ENCODE data around the gene SRGN.
"Not testable (repeated sequence)": the region's sequence is repeated elsewhere in the genome, so short reads cannot be mapped to it uniquely, and the experiment has no call there.

SRGN gene, protein sequence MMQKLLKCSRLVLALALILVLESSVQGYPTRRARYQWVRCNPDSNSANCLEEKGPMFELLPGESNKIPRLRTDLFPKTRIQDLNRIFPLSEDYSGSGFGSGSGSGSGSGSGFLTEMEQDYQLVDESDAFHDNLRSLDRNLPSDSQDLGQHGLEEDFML

DNA sequence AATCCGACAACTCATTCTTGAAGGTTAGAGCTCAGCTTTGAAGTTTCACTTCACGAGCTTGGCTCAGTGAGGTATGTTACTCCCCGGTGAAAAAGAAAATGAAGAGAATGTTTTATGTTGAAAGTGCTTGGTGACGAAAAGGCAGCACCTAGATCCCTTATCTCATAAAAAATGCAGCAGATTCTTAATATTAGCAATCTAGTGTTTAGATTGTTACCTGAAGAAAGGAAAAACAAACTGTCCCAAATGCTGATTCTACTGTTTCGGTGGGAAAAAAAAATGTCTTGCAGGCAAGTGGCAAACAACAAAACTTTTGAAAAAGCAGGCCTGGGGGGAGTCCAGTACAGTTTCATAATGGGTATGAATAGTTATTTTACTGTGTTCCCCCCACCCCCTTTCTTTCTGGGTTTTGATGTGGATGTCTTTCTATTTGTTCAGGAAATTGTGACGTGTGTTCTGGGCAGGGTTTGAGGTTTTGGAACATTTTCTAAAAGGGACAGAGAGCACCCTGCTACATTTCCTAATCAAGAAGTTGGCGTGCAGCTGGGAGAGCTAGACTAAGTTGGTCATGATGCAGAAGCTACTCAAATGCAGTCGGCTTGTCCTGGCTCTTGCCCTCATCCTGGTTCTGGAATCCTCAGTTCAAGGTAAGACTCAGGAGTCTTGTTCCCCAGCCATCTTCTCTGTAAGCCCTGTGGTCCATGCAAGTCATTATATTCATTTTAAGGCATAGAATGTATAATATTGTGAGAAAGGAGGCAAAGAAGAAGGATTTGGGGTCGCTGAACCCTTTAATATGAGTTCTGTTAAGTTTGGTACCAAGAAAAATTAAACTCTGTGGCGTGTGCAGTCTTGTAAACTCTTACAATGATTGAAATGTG, at the start of gene SRGN:
Gene SRGN, plus strand, starts transcription at position 514 of the 881 bp plus-strand sequence. Its CDS starts 55 bp downstream, at position 569.
- in situ Hi-C loops (cut with HindIII; ENCODE audit: low pct_ligation_motif_present, low pct_unique_long_range_greater_than_20kb, low sequenced_read_pairs) = no loop called here
- DNase-seq = no peak

DNA sequence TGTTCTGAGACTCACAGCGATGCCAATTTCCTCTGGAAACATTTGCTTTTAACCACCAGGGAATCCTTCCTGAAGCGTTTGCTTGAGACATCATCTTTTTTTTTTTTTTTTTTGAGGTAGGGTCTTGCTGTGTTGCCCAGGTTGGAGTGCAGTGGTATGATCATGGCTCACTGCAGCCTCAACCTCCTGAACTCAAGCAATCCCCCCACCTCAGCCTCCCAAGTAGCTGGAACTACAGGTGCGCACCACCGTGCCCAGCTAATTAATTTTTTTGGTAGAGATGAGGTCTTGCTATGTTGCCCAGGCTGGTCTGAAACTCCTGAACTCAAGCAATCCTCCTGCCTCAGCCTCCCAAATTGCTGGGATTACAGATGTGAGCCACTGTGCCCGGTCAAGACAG, 47.0 kb upstream of the SRGN start:
- in situ Hi-C loops (cut with HindIII; ENCODE audit: low pct_ligation_motif_present, low pct_unique_long_range_greater_than_20kb, low sequenced_read_pairs) = not testable (repeated sequence)

DNA sequence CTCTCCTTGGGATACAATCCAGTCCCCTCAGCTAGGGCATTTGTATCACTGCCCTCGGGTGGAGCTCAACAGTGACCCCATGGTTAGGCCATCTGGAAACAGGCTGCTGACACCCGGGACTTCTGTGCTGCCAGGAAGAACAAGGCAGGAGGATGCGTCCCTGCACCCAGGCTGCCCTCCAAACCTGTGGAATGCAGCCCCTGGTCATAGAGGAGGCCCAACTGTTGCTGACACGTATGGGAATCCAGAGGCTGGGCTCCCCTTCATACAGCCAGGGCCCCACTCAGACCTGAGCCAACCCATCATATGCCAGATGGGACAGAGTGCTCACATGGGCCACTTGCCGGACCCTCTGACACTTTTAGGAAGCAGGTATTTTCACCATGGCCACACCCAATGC, 45.5 kb upstream of the SRGN start:
- in situ Hi-C loops (cut with HindIII; ENCODE audit: low pct_ligation_motif_present, low pct_unique_long_range_greater_than_20kb, low sequenced_read_pairs) = no loop called here
- DNase-seq = no peak

More for the DNA sequence above, 47.0 kb upstream of the SRGN start:
- not testable (repeated sequence) for DNase-seq

DNA sequence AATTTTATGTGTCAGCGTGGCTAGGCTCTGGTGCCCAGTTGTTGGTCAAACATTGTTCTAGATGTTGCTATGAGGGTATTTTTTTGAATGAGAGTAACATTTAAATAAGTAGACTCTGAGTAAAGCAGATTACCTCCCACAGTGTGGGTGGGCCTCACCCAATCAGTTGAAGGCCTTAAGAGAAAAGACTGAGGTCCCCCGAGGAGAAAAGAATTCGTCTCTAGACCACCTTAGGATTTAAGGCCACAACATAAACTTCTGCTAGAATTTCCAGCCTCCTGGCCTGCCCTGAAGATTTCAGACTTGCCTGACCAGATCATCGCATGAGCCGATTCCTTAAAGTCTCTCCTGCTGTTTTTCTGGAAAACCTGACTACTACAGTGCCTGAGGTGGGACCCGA, 45.1 kb upstream of the SRGN start:
- DNase-seq = no peak
- in situ Hi-C loops (cut with HindIII; ENCODE audit: low pct_ligation_motif_present, low pct_unique_long_range_greater_than_20kb, low sequenced_read_pairs) = no loop called here

DNA sequence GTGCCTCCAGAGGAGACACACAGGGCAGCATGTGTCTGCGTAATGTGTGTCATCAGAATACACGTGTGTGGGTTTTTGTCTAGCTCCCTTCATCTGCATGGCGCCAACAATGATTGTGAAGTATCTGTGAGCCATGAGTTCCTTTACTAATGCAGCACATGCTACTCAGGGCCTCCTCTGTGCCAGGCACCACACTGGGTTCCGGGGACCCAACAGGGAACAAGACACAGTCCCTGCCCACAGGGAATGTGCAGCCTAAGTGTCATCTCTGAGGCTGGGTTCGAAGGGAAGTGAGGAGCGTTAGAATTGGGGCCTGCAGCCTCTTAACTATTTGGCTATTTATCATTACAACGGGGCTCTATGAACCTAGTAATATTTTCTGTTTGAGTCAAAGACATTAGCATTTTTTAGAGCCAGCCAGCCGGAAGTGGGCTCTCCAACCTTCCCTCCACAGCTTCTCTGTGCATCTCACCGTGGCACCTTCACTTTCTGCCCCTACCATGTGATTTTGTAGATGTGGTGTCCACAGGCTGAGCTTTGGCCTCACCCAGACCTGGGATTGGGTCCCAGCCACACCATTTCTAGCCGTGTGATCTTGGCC, 43.9 kb upstream of the SRGN start:
- DNase-seq = no peak
- in situ Hi-C loops (cut with HindIII; ENCODE audit: low pct_ligation_motif_present, low pct_unique_long_range_greater_than_20kb, low sequenced_read_pairs) = no loop called here

DNA sequence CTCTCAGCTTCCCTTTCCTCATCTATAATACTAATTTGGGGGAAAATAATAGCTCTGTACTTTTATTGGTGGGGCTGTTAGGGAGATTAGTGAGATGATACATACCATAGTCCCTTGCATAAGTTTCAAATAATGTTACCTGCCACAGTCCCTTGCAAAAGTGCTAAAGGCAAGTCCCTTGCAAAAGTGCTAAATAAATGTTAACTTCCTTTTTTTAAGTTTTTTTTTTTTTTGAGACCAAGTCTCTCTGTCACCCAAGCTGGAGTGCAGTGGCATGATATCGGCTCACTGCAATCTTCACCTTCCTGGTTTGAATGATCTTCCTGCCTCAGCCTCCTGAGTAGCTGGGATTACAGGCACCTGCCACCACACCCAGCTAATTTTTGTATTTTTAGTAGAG, 43.4 kb upstream of the SRGN start:
- in situ Hi-C loops (cut with HindIII; ENCODE audit: low pct_ligation_motif_present, low pct_unique_long_range_greater_than_20kb, low sequenced_read_pairs) = no loop called here
- DNase-seq = no peak

DNA sequence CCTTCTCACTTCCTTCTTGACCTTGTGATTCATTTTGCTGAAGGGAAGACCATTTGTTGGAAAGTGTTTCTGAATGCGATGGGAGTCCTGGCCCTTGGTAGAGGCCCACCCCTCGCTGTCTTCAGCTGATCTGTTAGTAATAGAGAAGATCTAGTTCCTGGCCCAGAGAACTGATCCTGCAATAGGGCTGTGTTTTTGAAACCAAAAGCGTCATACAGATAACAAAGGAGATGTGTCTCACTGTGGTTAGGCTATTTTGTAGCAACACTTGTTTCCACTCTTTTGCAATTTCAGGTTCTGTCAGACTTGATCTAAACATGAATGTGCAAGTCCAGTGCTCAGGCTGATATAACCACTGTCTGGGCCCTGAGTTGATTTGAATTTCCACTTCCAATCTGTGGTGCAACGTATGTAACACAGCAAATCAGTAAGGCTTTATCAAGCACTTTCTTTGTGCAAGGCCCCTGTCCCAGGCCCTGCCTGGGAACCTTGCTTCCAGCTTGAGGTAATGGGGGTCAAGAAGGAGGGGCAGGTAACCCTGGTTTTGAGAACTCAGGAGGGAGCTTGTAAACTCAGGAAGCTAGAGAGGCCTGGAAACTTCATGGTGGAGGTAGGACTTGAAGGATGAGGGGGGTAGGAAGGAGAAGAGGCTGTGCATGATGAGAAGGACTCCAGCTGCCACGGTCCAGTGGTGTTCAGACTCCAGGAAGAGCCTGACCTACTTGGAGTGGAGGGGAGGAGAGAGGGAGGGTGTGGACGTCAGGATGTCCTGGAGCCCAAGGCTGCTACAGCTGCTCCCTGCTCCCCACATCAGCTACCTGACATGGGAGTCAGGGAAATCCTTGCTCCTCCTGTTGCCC, 42.2 kb upstream of the SRGN start:
- in situ Hi-C loops (cut with HindIII; ENCODE audit: low pct_ligation_motif_present, low pct_unique_long_range_greater_than_20kb, low sequenced_read_pairs) = no loop called here
- peak; percentile 20 for DNase-seq

DNA sequence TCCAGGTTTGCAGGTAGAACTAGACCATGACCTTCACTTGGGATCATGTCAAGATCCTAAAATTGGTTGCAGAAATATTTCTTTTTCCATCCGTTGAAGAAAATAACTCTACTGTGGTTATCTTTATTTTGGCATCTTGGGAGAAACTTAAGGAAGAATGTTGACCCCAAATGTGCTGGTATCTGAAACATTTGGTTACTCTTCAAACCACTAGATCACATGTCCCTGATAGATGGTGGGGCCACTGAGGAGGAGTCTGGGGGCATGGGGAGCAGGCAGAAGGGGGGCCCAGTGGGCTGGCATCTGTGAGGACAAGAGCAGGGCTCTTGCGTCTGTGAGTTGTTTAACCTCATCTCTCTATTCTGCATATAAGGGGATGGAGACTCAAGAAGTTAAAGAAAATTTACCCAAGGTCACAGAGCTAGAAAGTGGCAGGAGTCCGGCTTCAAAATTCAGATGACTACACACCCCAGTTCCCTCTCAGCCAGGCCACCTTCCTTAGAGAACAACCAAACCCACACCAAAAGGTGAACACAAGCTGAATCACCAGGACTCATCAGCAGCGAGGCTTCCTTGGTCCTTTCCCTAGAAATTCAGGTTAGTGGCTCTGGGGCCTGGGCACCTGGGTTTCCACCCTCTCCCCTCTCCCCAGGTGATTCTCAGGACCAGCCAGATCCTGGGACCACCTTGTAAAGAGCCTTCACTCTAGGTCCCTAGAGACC, 40.6 kb upstream of the SRGN start:
- in situ Hi-C loops (cut with HindIII; ENCODE audit: low pct_ligation_motif_present, low pct_unique_long_range_greater_than_20kb, low sequenced_read_pairs) = no loop called here
- no peak for DNase-seq

DNA sequence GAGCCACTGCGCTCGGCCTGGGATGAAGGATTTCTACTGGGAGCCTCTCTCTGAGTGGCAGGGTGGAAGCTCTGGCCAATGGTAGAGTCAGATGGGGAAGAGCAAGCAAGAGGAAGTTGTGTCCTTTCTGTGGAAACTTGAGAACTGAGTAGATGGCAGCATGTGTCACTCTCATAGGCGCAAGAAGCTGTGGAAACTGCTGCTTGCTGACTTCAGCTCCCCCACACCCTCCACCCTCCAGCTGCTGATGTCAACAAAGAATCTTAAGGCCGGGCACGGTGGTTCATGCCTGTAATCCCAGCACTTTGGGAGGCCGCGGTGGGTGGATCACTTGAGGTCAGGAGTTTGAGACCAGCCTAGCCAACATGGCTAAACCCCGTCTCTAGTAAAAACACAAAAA, 39.8 kb upstream of the SRGN start:
- no peak for DNase-seq
- in situ Hi-C loops (cut with HindIII; ENCODE audit: low pct_ligation_motif_present, low pct_unique_long_range_greater_than_20kb, low sequenced_read_pairs) = no loop called here

DNA sequence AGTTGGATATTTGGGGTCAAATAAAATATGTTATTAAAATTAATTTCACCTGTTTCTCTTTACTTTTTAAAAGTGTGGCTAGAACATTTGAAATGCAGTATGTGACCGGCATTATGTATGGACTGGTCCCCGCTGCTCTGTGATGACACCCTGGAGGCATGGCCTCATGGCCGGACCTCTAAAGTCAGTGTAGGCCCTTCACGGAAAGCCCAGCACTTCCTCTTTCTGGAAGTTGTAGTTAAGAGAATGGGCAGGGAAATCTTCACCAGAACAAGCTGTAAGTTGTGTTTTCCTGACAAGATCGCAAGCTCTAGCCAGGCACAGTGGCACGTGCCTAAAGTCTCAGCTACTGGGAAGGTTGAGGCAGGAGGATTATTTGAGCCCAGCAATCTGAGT, 38.3 kb upstream of the SRGN start:
- in situ Hi-C loops (cut with HindIII; ENCODE audit: low pct_ligation_motif_present, low pct_unique_long_range_greater_than_20kb, low sequenced_read_pairs) = no loop called here

DNA sequence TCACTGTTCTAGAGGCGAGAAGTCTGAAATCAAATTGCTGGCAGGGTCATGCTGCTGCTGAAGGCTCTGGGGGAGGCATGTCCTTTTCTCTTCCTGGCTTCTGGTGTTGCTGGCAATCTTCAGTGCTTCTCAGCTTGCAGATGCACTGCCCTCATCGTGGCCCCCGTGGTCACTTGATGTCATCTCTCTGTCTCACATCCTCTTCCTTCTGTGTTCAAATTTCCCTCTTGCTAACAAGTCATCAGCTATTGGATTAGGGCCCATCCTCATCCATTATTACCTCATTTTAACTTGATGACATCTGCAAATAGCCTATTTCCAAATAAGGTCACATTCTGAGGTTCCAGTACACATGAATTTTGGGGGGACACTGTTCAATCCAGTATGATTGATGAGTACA, 36.6 kb upstream of the SRGN start:
- no peak for DNase-seq
- in situ Hi-C loops (cut with HindIII; ENCODE audit: low pct_ligation_motif_present, low pct_unique_long_range_greater_than_20kb, low sequenced_read_pairs) = no loop called here

More for the DNA sequence above, 38.3 kb upstream of the SRGN start:
- DNase-seq = no peak

DNA sequence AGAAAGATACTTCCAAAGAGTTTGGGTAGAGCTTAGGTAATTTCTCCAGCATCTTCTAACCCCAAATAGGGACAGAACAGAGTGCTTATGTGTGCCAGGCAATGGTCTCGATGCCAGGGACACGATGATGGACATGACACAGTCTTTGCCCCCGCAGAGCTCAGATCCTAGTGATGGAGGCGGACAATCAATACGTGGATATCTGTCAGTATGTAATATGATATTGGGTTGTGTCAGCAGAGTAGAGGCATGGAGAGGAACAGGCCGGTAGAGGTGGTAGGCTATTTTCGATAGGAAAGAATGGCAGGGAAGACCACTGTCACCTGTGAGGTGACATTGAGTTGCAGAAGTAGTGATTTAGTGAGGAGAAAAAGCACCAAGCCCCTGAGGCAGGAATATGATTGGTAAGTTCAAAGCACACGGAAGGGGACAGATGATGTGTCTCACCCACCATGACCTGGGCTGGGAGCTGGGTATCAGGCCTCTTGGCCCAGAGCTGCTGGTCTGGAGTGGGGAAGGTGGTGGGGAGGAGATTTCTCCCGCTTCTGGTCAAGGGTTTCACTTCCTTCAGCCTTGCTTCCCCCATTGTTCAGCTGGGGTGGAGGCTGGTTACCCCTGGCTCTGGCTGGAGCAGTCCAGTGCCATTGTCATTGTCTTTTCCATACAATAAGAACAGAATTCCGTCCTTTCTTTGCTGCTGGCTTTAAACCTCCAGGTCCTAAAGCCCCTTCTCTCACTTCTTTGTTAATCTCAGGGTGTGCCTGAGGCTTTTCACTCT, 36.0 kb upstream of the SRGN start:
- no peak for DNase-seq
- in situ Hi-C loops (cut with HindIII; ENCODE audit: low pct_ligation_motif_present, low pct_unique_long_range_greater_than_20kb, low sequenced_read_pairs) = no loop called here

DNA sequence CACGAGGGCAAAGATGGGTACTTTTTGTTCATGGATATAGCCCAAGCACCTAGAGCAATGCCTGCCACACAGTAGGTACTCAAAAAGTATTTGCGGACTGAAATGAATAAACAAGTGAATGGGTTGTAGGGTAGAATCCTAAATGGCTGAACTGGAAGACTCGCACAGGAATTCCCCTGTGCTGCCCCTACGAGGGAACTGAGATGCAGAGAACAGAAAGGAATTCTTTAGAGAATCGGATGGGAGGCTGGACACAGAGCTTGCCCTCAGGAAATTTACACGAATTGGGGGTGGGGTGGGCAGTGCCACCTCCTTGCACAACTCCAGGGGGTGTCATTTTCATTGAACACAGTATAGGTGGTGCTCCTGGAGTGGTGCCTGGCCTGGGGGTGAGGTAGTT, 35.2 kb upstream of the SRGN start:
- in situ Hi-C loops (cut with HindIII; ENCODE audit: low pct_ligation_motif_present, low pct_unique_long_range_greater_than_20kb, low sequenced_read_pairs) = no loop called here
- no peak for DNase-seq

DNA sequence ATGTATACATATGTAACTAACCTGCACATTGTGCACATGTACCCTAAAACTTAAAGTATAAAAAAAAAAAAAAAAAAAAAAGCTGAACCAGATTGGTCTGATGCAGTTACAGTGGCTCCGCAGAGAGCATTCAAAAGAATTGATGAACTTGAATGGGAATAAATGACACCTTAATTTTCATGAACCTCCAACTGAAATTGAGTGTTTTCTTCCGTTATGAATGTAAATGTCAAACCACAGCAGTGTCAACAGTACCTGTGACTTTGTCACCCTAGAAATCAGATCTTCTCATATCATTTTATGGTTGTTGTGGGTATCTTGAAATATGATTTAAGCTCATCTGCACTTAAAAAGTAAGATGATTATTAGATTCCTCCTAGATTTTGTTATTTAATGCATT, 32.7 kb upstream of the SRGN start:
- in situ Hi-C loops (cut with HindIII; ENCODE audit: low pct_ligation_motif_present, low pct_unique_long_range_greater_than_20kb, low sequenced_read_pairs) = no loop called here

DNA sequence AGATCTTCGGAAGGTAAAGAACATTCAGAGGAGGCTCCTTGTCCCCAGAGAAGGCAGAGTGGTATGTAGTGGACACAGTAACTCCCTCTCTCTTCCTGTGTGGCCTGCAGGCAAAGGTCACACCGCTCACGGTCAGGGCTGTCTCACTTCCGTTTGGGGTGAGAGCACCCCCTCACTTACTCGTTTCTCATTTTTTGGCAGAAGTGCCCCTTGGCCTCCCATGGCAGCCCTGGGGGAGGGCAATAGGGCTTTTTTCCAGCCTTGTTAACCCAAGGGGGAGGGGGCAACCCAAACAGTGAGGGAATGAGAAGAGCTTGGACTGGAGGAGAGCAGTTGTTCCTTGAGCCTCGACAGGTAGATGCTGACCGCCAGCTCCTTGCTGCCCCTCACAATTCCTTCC, 31.8 kb upstream of the SRGN start:
- no peak for DNase-seq
- in situ Hi-C loops (cut with HindIII; ENCODE audit: low pct_ligation_motif_present, low pct_unique_long_range_greater_than_20kb, low sequenced_read_pairs) = no loop called here

More for the DNA sequence above, 32.7 kb upstream of the SRGN start:
- no peak for DNase-seq

DNA sequence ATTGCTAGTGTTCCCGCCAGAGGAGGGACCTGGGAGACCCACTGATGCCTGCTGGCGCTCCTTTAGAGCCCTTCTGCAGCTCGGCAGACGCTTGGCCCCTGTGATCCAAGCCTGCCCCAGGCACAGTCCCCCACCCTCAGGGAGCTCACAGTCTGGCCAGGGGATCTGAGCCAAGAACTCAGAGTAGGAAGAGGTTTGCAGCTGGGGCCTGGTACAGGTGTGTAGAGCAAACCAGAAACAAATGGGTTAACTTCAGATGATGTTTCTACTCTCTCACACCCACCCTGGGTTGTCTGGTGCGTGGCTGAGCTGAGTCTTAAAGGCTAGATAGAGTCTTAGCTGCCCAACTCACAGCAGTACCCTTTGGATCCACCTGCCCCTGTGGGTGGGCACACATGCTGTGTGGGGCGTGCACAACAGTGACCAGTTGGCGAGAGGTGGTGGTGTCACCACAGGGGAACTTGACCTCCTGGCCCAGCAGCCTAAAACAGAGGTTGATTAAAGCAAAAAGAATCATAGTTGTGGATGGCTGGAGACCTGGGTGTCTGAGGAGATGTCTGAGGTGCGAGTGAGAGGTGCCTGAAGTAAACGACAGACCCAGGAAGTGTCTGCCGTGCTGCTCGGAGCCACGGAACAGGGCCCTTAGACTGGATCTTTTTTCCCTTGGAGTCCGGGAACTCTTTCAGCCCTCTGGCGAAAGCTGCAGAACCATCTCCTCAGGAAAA, 31.2 kb upstream of the SRGN start:
- in situ Hi-C loops (cut with HindIII; ENCODE audit: low pct_ligation_motif_present, low pct_unique_long_range_greater_than_20kb, low sequenced_read_pairs) = no loop called here

More for the DNA sequence above, 31.2 kb upstream of the SRGN start:
- DNase-seq = no peak
